ENCODE measurements around the gene RAD51AP1. TPM values are rescaled to one million over a fixed set of nuclear protein-coding genes. Genes with fewer than 3 reads are reported as not detected.

The RAD51AP1 gene
- total RNA-seq, 1 donor from 2014 or later = 33.0 TPM

DNA sequence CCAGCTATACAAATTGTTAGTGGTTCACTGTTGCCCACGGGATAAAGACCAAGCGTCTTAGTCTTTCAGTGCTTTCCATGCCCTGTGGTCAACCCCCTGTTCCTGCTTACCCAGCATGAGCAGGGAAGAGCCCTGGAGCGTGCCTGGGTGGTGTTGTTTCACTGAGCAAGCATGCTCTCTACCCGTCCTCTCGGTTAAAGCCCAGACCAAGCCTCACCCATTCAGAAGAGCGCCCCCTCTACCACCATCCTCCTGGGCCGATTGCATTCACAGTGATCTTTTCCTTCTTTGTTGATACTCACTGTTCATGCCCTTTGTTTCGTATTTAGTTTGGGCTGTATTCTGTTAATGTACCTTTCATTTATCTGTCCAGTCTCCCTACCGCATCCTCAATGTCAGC lies 48.4 kb downstream of the RAD51AP1 start:
- intact Hi-C loops (cut with micrococcal nuclease) = no loop called here

DNA sequence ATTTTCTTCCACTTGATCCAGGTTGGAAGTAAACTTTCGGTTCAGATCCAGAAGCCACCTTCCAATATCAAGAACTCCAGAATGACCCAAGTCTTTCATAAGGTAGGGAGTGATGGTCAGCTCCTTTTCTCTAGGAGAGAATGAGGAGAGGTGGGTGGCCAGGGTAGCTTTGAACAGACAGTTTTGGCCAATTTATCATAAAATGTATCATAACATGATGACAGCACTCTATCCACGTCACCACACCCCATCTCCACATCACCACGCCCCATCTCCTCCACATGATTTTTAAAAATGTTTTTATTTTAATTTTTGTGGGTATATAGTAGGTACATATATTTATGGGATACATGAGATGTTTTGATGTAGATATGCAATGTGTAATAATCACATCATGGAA lies 50.2 kb downstream of the RAD51AP1 start:
- intact Hi-C loops (cut with micrococcal nuclease) = no loop called here

DNA sequence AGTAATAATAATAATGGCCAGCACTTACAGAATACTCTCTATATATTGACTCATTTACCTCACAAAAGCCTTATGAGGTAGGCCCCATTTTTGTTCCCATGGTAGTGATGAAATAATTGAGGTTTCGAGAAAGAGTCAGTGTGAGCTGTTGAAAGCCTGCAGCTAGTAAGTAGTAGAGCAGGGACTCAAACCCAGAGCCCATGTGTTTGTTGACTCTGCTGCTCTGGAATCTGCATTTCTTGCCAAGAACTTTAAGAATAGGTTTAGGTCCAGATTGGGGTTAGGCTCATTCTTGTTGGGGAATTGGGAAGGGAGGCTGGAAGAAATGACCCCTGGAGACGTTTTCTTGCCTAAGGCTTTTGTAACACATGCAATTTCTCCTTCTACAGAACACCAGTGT lies 51.3 kb downstream of the RAD51AP1 start:
- intact Hi-C loops (cut with micrococcal nuclease) = no loop called here

DNA sequence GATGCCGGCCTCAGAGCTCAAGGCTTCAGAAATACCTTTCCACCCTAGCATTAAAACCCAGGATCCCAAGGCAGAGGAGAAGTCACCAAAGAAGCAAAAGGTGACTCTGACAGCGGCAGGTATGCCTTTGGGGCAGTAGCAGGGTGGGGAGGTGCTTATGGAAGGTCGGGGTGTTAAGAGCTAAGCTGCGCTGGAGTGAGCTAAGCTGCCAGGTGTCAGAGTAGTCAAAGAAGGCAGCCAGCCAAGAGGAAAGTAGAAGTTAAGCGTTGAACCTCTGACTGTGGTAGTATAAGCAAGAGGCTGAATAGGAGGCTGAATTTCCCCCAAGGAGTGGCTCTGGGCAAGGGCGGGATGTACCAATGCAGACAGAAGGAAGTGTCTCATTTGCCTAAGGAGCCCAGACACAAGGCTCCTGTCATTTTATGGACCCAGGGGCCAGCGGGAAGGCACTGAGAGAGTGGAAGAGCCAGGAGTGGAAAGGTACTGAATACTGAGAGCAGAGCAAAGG lies 52.5 kb downstream of the RAD51AP1 start:
- intact Hi-C loops (cut with micrococcal nuclease) = no loop called here

DNA sequence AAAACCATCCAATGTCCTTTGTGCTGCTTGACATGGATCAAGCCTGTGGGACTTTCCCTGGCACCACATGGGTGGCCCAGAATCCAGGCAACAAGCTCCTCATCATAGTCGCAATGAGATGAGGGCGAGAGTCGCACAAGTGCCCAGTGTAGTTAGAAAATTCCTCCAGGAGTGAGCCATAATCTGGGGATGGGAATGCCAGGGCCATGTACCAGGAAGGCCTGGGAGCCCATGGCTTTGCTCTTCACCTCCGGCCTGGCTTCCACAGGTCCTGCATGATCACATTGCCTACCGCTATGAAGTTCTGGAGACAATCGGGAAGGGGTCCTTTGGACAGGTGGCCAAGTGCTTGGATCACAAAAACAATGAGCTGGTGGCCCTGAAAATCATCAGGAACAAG lies 57.2 kb downstream of the RAD51AP1 start:
- intact Hi-C loops (cut with micrococcal nuclease) = no loop called here

DNA sequence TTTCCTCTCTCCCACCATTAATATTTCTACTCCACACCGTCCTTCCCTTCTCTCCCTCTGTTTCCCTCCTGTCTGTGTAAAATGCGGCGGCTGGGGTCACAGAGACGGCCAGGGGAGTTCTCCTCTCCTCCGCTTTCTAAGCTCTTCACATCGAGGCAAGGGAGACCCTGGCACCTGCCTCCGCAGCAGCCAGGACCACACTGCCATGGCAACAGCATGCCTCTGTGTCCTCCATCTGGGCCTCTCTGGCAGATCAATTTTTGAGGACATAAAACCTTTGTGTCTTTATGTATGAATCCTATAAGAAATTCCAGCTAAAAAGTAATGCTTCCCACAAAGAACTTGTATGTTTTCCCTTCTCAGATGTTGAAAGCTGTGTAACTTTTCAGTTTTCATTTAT lies 64.7 kb downstream of the RAD51AP1 start:
- intact Hi-C loops (cut with micrococcal nuclease) = no loop called here

DNA sequence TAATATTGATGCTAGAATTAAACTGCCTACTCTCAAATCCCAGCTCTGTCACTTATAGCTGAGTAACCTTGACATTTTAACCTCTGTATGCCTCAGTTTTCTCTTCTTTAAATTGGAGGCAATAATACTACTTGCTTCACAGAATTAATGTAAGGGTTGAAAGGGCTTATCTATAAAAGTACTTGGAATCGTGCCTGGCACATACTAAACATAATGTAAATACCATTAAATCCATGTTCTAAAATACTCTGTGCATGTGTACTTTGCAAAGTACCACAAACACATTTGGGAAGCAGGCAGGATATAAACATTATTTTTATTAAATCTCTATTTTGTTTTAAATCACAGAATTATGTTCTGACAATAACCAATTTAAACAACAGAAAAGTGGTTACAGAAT lies 65.3 kb downstream of the RAD51AP1 start:
- intact Hi-C loops (cut with micrococcal nuclease) = loop anchor here (1.0 to 2.0 kb wide), 5 partner anchors 41 to 251 kb away; partner anchors contain the start of genes AKAP3, DYRK4, NDUFA9 and RAD51AP1

DNA sequence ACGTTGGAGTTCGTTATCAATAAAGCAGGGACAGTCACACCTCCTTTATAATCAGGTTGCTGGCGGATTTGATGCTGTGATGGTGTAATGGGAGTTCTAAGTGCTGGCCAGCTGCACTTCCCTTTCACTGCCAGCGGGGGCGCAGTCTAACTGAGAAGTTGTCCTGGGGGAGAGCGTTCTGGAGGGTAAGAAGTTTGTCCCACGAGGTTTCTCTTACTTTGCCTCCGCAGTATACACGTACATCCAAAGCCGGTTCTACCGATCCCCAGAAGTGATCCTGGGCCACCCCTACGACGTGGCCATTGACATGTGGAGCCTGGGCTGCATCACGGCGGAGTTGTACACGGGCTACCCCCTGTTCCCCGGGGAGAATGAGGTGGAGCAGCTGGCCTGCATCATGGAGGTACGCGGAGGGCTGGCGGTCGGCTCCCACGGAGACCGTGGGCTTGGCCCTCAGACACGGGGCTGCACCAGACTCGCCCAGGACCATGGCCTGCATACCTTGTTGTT lies 66.0 kb downstream of the RAD51AP1 start:
- intact Hi-C loops (cut with micrococcal nuclease) = loop anchor here (1.0 to 2.0 kb wide), 5 partner anchors 42 to 250 kb away; partner anchors contain the start of genes AKAP3, DYRK4, NDUFA9 and RAD51AP1

DNA sequence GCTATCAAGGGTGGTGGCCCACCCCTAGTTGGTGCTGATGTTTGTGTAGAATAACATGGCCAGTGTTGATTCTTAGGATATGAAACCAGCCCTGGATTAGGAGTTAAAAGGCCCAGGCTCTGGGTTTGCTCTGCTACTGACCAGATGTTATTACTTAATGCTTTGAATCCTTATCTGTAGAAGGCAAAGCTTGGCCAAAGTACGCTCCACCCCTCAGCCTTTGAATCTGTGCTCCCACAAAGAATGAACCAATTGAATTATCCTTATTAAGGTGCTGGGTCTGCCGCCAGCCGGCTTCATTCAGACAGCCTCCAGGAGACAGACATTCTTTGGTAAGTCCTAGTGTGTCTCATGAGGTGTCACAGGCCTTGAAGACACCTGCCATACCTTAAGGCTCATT lies 68.4 kb downstream of the RAD51AP1 start:
- intact Hi-C loops (cut with micrococcal nuclease) = no loop called here

DNA sequence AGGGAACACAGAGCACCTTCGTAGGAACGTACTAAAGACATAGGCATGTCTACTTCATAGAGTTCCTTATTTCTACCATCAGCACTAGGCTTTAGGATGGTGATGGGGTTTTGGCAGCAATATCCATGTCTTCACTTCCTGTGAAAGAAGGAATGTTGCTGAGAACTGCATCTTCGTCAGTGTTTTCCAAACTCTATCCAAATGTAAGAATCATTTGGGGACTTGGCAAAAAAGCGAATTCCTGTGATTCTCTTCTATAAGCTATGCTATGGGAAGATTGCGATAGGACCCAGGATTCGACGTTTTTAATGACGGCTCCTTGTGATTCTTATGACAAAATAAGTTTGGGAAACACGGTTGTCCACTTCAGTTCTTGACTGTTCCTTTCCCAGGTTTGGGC lies 70.4 kb downstream of the RAD51AP1 start:
- intact Hi-C loops (cut with micrococcal nuclease) = no loop called here

Other genes starting within 250 kb of the RAD51AP1 start
- 14.2 and 17.2 TPM in 2 replicates for gene TIGAR, start 217.7 kb upstream of the RAD51AP1 start, total RNA-seq
- gene FGF23, start 159.2 kb upstream of the RAD51AP1 start, total RNA-seq = not detected in 2 replicates
- gene FGF6, start 93.1 kb upstream of the RAD51AP1 start, total RNA-seq = not detected in 2 replicates
- gene DYRK4, start 23.3 kb downstream of the RAD51AP1 start, total RNA-seq = 26.5 and 28.5 TPM in 2 replicates
- gene AKAP3, start 110.2 kb downstream of the RAD51AP1 start, total RNA-seq = 1.4 TPM in 2 replicates
- 116 and 129 TPM in 2 replicates for gene NDUFA9, start 110.2 kb downstream of the RAD51AP1 start, total RNA-seq
- gene GALNT8, start 181.5 kb downstream of the RAD51AP1 start, total RNA-seq = 1.1 and 1.6 TPM in 2 replicates